Panc1 (cell line): ENCODE data around the gene ERGIC1.

Experiments
- POLR2AphosphoS5 ChIP-seq: IDR thresholded peaks from 2 replicates; pipeline ENCODE4 v1.6.1; 2012; ENCODE audit warnings: mild to moderate bottlenecking, low read depth, low read length, moderate library complexity
- REST ChIP-seq, 2 experiments: IDR thresholded peaks; 2 replicates each; pipeline ENCODE4 v1.6.1; 2011 to 2012; ENCODE audit warnings: low read depth in 2 of 2, control low read depth in 1 of 2, low read length in 1 of 2, mild to moderate bottlenecking in 1 of 2, moderate library complexity in 1 of 2; ENCODE audit not compliant: insufficient read depth in 1 of 2
- TF ChIP-seq, protein P1 (sequence below): fragments of 450-650 bp; IDR thresholded peaks from 2 replicates; pipeline ENCODE4 v1.5.1; 2017; ENCODE audit warnings: mild to moderate bottlenecking

DNA sequence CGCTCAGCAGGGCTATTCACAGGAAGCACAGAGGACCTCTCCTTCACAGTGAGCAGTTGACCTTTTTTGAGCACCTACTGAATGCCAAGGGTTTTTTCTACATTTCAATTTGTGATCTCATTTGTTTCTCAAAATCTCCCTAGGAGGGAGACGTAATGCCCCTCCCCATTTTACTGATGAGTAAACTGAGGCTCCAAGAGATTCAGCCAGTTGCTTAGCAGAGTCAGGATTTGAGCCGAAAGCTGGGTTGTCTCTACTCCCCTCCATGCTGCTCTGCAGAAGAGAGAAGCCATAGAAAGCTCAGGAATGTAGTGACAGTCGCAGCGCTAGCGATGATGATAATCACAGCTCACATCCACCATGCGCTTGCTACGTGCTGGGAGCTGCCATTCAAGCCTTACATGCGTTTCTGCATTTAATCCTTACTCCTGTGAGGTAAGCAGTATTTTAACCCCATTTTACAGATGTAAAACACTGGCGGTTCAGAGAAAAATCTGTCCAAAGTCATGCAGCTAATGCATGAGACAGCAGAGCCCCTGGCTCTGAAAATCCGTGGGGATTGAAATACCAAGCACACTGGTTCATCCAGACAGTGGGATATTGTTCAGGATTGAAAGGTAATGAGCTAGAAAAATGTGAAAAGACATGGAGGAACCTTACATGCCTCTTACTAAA, 33.8 kb downstream of the ERGIC1 start:
- TF ChIP-seq, protein P1, sequence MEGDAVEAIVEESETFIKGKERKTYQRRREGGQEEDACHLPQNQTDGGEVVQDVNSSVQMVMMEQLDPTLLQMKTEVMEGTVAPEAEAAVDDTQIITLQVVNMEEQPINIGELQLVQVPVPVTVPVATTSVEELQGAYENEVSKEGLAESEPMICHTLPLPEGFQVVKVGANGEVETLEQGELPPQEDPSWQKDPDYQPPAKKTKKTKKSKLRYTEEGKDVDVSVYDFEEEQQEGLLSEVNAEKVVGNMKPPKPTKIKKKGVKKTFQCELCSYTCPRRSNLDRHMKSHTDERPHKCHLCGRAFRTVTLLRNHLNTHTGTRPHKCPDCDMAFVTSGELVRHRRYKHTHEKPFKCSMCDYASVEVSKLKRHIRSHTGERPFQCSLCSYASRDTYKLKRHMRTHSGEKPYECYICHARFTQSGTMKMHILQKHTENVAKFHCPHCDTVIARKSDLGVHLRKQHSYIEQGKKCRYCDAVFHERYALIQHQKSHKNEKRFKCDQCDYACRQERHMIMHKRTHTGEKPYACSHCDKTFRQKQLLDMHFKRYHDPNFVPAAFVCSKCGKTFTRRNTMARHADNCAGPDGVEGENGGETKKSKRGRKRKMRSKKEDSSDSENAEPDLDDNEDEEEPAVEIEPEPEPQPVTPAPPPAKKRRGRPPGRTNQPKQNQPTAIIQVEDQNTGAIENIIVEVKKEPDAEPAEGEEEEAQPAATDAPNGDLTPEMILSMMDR: no peak
- no peak for TF ChIP-seq POLR2AphosphoS5
- TF ChIP-seq REST (IDR thresholded peaks at IDR 0.05; ENCODE audit: insufficient read depth in 1 of 2, low read depth in 2 of 2, low read length in 1 of 2): no peak
